BLaER1 treated with 17β-estradiol and CSF1 and Interleukin-3, amounts not matched to agents 10 nM and 100 nM (cell line): ENCODE measurements around the gene RALY.

ENCODE experiments used
- H3K27ac ChIP-seq, 11 experiments: shearing (Covaris generic); formaldehyde crosslinking; 2 replicates each; pipeline ENCODE4 v1.8.1; 2022
- H3K27me3 ChIP-seq, 11 experiments: shearing (Covaris generic); formaldehyde crosslinking; 2 replicates each; pipeline ENCODE4 v1.8.1; 2022
- H3K36me3 ChIP-seq, 11 experiments: shearing (Covaris generic); formaldehyde crosslinking; 2 replicates each; pipeline ENCODE4 v1.8.1; 2022
- H3K4me1 ChIP-seq, 10 experiments: shearing (Covaris generic); formaldehyde crosslinking; 2 replicates each; pipeline ENCODE4 v1.8.1; 2022
- H3K4me2 ChIP-seq, 11 experiments: shearing (Covaris generic); formaldehyde crosslinking; 2 replicates each; pipeline ENCODE4 v1.8.1; 2022
- H3K4me3 ChIP-seq, 10 experiments: shearing (Covaris generic); formaldehyde crosslinking; 2 replicates each; pipeline ENCODE4 v1.8.1; 2022
- H3K9ac ChIP-seq, 11 experiments: shearing (Covaris generic); formaldehyde crosslinking; 2 replicates each; pipeline ENCODE4 v1.8.1; 2022
- H3K9me3 ChIP-seq, 11 experiments: shearing (Covaris generic); formaldehyde crosslinking; replicated peaks in 1 of 11; 2 replicates each; pipeline ENCODE4 v1.8.1; 2022
- H4K20me1 ChIP-seq, 11 experiments: shearing (Covaris generic); formaldehyde crosslinking; 2 replicates each; pipeline ENCODE4 v1.8.1; 2022
- Cebpa-rat ChIP-seq, 11 experiments: shearing (Covaris generic); IDR thresholded peaks; 2 replicates each; pipeline ENCODE4 v1.8.1; 2022

The RALY gene

DNA sequence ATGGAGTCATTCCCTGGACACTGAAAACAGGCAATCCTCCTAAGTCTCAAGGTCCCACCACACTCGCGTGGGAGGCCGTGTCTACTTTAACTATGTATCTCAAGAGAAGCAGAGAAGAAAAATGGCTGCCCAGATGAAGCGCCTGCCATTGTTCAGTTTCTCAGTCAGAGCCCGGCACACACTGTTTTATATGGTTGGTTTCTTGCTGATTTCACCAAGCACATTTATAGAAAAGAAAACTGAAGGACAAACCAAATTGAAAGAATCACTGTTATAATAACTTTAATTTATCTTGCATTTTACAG lies 95.4 kb downstream of the RALY start:
- peaks cover 96 to 100% (median 98%) of the 10 kb centered on the region in 11 experiments for H3K36me3 ChIP-seq
- H3K27ac ChIP-seq, result no peak overlapping the region
- no peak overlapping the region for H3K9ac ChIP-seq
- no peak for TF ChIP-seq Cebpa-rat (IDR thresholded peaks at IDR 0.05)
- H3K27me3 ChIP-seq, result no peaks in the 10 kb centered on the region
- peaks cover 96 to 100% (median 100%) of the 10 kb centered on the region in 11 experiments; a peak in 21 of 22 replicates for H4K20me1 ChIP-seq
- H3K4me3 ChIP-seq, result no peak overlapping the region
- H3K9me3 ChIP-seq, result no peaks in the 10 kb centered on the region
- peaks cover 0 to 8% (median 4%) of the 10 kb centered on the region in 10 experiments; a peak in 12 of 20 replicates for H3K4me1 ChIP-seq
- no peak overlapping the region for H3K4me2 ChIP-seq

DNA sequence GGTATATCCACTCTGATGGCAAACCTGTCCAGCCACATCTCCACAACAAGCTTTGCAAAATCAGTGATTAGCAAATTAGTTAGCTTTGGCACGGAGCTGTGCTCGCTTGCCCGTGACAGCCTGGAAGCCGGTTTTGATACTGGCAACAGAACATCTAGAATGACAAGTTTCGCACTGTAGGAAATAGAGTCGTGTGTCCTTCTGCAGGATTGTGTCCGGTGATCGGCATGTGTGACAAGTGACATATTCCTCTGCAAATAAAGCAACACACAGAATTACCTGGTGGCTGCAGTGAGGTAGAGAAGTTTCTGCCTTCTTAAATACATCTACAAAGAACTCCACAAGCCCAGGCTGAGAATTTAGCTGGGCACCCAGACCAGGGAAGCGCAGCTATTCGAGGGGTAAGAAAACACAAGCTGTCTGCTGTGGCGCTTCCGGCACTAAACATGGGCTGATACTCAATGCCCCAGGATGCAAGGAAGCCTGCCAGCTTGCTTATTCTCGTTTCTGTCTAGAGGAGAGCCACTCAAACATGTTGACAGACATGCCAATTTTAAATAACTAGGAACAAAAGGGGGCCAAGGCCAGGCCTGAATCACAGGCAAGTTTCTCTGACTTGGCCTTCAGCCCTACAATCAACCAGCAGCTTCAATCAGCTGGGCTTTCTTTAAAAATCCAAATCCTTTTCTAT lies 96.1 kb downstream of the RALY start:
- Histone ChIP-seq H3K9ac (no peak overlapping the region), H3K27ac (no peak overlapping the region), H3K27me3 (no peaks in the 10 kb centered on the region), H3K9me3 (no peaks in the 10 kb centered on the region), H4K20me1 (peaks cover 93 to 100% (median 100%) of the 10 kb centered on the region in 11 experiments; a peak in 21 of 22 replicates), H3K4me3 (no peak overlapping the region), H3K4me1 (peaks cover 0 to under 1% (median 0%) of the 10 kb centered on the region in 10 experiments; a peak in 4 of 20 replicates), H3K36me3 (peaks cover 96 to 100% (median 98%) of the 10 kb centered on the region in 11 experiments), H3K4me2 (no peak overlapping the region)
- TF ChIP-seq Cebpa-rat (IDR thresholded peaks at IDR 0.05), result no peak

DNA sequence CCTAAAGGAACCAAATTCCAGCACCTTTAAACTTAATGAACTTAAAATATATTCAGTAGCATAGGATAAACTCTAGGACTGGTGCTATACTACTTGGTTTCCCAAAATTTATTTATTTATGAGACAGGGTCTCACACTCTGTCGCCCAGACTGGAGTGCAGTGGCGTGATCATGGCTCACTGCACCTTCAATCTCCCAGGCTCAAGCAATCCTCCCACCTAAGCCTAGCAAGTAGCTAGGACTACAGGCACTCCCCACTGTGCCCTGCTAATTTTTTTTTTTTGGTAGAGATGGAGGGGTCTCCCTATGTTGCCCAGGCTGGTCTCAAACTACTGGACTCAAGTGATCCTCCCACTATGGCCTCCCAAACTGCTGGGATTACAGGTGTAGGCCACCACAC lies 96.9 kb downstream of the RALY start:
- TF ChIP-seq Cebpa-rat (IDR thresholded peaks at IDR 0.05), result no peak
- H3K9ac ChIP-seq, result no peak overlapping the region
- H3K4me2 ChIP-seq, result no peak overlapping the region
- peaks cover 92 to 100% (median 99%) of the 10 kb centered on the region in 11 experiments; a peak in 21 of 22 replicates for H4K20me1 ChIP-seq
- H3K36me3 ChIP-seq, result peaks cover 98 to 100% (median 100%) of the 10 kb centered on the region in 11 experiments
- H3K4me3 ChIP-seq, result no peak overlapping the region
- no peaks in the 10 kb centered on the region for H3K27me3 ChIP-seq
- no peaks in the 10 kb centered on the region for H3K4me1 ChIP-seq
- H3K27ac ChIP-seq, result no peak overlapping the region
- H3K9me3 ChIP-seq, result no peaks in the 10 kb centered on the region

- no peaks in the 10 kb centered on the region for H3K9me3 ChIP-seq
- no peak overlapping the region for H3K4me3 ChIP-seq
- peaks cover 99 to 100% (median 100%) of the 10 kb centered on the region in 11 experiments for H3K36me3 ChIP-seq
- H3K27ac ChIP-seq, result no peak overlapping the region
- H3K4me1 ChIP-seq, result no peaks in the 10 kb centered on the region
- no peak for TF ChIP-seq Cebpa-rat (IDR thresholded peaks at IDR 0.05)
- H3K4me2 ChIP-seq, result no peak overlapping the region
- no peak overlapping the region for H3K9ac ChIP-seq
- H3K27me3 ChIP-seq, result no peaks in the 10 kb centered on the region
- peaks cover 92 to 100% (median 99%) of the 10 kb centered on the region in 11 experiments for H4K20me1 ChIP-seq
These were observed 98.0 kb downstream of the RALY start for GRCh38 chr20:34091637-34092200.

DNA sequence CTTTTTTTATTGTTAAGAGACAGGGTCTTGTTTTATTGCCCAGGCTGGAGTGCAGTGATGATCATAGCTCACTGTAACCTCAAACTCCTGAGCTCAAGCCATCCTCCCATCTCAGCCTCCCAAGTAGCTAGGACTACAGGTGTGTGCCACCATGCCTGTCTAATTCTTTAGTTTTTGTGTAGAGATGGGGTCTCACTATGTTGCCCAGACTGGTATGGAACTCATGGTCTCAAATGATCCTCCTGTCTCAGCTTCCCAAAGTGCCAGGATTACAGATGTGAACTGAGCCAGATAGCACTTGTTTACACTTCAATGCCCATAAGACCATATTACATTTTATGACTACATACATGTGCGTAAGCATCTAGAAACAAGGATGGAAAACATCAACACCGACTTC lies 100.2 kb downstream of the RALY start:
- no peaks in the 10 kb centered on the region for H3K4me1 ChIP-seq
- H3K27me3 ChIP-seq, result no peaks in the 10 kb centered on the region
- H4K20me1 ChIP-seq, result peaks cover 88 to 100% (median 99%) of the 10 kb centered on the region in 11 experiments
- TF ChIP-seq Cebpa-rat (IDR thresholded peaks at IDR 0.05), result no peak
- peaks cover 99 to 100% (median 100%) of the 10 kb centered on the region in 11 experiments for H3K36me3 ChIP-seq
- H3K9me3 ChIP-seq, result no peaks in the 10 kb centered on the region
- no peak overlapping the region for H3K4me2 ChIP-seq
- no peak overlapping the region for H3K4me3 ChIP-seq
- no peak overlapping the region for H3K9ac ChIP-seq
- H3K27ac ChIP-seq, result no peak overlapping the region

DNA sequence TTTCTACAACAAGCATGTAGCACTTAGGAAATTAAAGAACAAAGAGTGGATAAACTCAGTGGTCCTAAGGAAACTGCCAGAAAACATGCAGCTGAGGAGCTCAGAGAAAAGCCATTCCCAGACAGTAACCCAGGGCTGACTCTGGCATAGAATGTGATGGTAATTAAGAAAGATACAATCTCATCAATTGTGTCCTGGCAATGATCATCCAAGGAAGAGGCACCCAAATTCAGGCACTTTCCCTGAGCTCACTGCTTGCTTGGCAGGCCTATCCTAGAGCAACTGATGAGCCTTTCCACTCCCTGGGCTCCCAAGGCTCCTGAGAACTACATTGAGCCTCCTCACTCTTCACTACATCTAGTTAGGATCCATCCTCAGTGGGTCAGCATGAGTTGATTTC lies 102.1 kb downstream of the RALY start:
- H3K36me3 ChIP-seq, result peaks cover 99 to 100% (median 100%) of the 10 kb centered on the region in 11 experiments

GRCh38 chr20:34096699-34097444 lies 103.2 kb downstream of the RALY start:
- no peak overlapping the region for H3K27ac ChIP-seq
- H4K20me1 ChIP-seq, result peaks cover 92 to 100% (median 99%) of the 10 kb centered on the region in 11 experiments
- H3K4me2 ChIP-seq, result no peak overlapping the region
- no peak overlapping the region for H3K9ac ChIP-seq
- no peaks in the 10 kb centered on the region for H3K27me3 ChIP-seq
- peaks cover 100% of the 10 kb centered on the region in 11 experiments for H3K36me3 ChIP-seq
- peaks cover 0 to 11% (median 3%) of the 10 kb centered on the region in 10 experiments; a peak in 6 of 20 replicates for H3K4me1 ChIP-seq
- H3K4me3 ChIP-seq, result no peak overlapping the region
- no peaks in the 10 kb centered on the region for H3K9me3 ChIP-seq
- TF ChIP-seq Cebpa-rat (IDR thresholded peaks at IDR 0.05), result no peak

More for the DNA sequence above, 102.1 kb downstream of the RALY start:
- Histone ChIP-seq H3K4me1 (peaks cover 0 to 2% (median 0%) of the 10 kb centered on the region in 10 experiments; a peak in 3 of 20 replicates), H3K27ac (no peak overlapping the region), H3K27me3 (no peaks in the 10 kb centered on the region), H3K4me3 (no peak overlapping the region), H3K4me2 (no peak overlapping the region), H3K9ac (no peak overlapping the region), H4K20me1 (peaks cover 91 to 100% (median 99%) of the 10 kb centered on the region in 11 experiments), H3K9me3 (no peaks in the 10 kb centered on the region)
- TF ChIP-seq Cebpa-rat (IDR thresholded peaks at IDR 0.05), result no peak

DNA sequence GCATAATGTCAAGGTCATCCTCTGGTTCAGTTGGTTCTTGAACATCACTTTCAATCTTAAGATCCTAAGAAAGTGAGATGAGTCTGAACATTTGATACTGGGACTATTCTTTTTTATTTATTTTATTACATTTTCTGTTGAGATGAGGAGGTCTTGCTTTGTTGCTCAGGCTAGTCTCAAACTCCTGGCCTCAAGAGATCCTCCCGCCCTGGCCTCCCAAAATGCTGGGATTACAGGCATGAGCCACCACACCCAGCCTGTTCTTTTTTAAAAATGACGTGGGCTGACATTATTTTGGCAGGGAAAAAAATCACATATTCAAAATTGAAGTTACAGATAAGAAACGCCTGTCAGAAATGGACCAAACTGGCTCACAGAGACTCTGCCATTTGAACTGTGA lies 104.9 kb downstream of the RALY start:
- Histone ChIP-seq H3K4me1 (peaks cover 0 to 21% (median 7%) of the 10 kb centered on the region in 10 experiments; a peak in 13 of 20 replicates), H3K9ac (no peak overlapping the region), H3K27me3 (no peaks in the 10 kb centered on the region), H4K20me1 (peaks cover 88 to 100% (median 99%) of the 10 kb centered on the region in 11 experiments), H3K27ac (no peak overlapping the region), H3K4me3 (no peak overlapping the region), H3K4me2 (no peak overlapping the region), H3K9me3 (no peaks in the 10 kb centered on the region), H3K36me3 (peaks cover 100% of the 10 kb centered on the region in 11 experiments)
- no peak for TF ChIP-seq Cebpa-rat (IDR thresholded peaks at IDR 0.05)

DNA sequence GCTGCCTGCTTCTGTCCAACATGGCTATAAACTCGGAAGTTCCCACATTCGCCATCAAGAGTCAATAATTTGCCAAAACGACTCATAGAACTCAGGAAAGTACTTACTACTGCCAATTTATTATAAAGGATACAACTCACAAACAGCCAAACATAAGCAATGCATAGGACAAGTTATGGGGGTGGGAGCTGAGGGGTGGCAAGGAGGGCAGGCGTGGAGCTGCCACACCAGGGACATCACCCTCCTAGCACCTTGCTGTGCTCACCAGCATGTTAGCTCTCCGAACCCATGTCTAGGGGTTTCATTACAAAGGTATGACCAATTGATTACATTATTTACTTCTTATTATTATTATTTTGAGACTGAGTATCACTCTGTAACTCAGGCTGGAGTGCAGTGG lies 106.0 kb downstream of the RALY start:
- Histone ChIP-seq H3K4me3 (no peak overlapping the region), H3K27me3 (no peaks in the 10 kb centered on the region), H3K27ac (no peak overlapping the region), H3K4me2 (no peak overlapping the region), H3K36me3 (peaks cover 100% of the 10 kb centered on the region in 11 experiments), H3K9ac (no peak overlapping the region), H3K9me3 (no peaks in the 10 kb centered on the region), H3K4me1 (peaks cover 0 to 29% (median 15%) of the 10 kb centered on the region in 10 experiments; a peak in 14 of 20 replicates), H4K20me1 (peaks cover 90 to 100% (median 99%) of the 10 kb centered on the region in 11 experiments)
- no peak for TF ChIP-seq Cebpa-rat (IDR thresholded peaks at IDR 0.05)
